TTC549 (cell line): Measurements from ENCODE around the gene WDR46.

ENCODE experiments used
- FAIRE-seq: peaks from 2 replicates; lab custom pipeline; 2012; peaks lifted over from hg19 to GRCh38; lab: Jason Lieb, UNC

Gene WDR46

GRCh38 chr6:33288921-33289783 is at the start of gene WDR46, which contains the start of gene PFDN6:
Gene WDR46, minus strand, starts transcription at chr6:33289239. Its CDS starts 69 bp downstream, at chr6:33289170.
Gene PFDN6, plus strand, starts transcription at chr6:33289601. Its CDS starts 256 bp downstream, at chr6:33289857.
- no peak for FAIRE-seq

- no peak for FAIRE-seq
Measured at GRCh38 chr6:33336495-33336894, 47.5 kb upstream of the WDR46 start.

- FAIRE-seq: no peak
Measured at GRCh38 chr6:33335916-33336315, 46.9 kb upstream of the WDR46 start.

- no peak for FAIRE-seq
Measured at GRCh38 chr6:33333666-33334065, 44.6 kb upstream of the WDR46 start.

- FAIRE-seq: no peak
Measured at GRCh38 chr6:33330736-33331135, 41.7 kb upstream of the WDR46 start.

- no peak for FAIRE-seq
Measured at GRCh38 chr6:33329058-33329457, 40.0 kb upstream of the WDR46 start.

- no peak for FAIRE-seq
Measured at GRCh38 chr6:33324125-33324524, 35.1 kb upstream of the WDR46 start.

GRCh38 chr6:33323623-33323948 is 34.5 kb upstream of the WDR46 start:
- no peak for FAIRE-seq

- FAIRE-seq: no peak
Measured at GRCh38 chr6:33321227-33321626, 32.2 kb upstream of the WDR46 start.

- no peak for FAIRE-seq
Measured at GRCh38 chr6:33320315-33321181, 31.5 kb upstream of the WDR46 start.

GRCh38 chr6:33319939-33320314 is 30.9 kb upstream of the WDR46 start:
- FAIRE-seq: no peak

GRCh38 chr6:33318426-33319073 is 29.5 kb upstream of the WDR46 start:
- no peak for FAIRE-seq

- FAIRE-seq: peak; percentile 96
Measured at GRCh38 chr6:33317669-33318425, 28.8 kb upstream of the WDR46 start, which contains the start of gene ZBTB22. Gene ZBTB22, minus strand, starts transcription at chr6:33317744. Its CDS starts 828 bp downstream, at chr6:33316916.

GRCh38 chr6:33317419-33317668 is 28.3 kb upstream of the WDR46 start:
- no peak for FAIRE-seq

- FAIRE-seq: no peak
Measured at GRCh38 chr6:33316603-33317418, 27.8 kb upstream of the WDR46 start.

GRCh38 chr6:33315793-33316602 is 27.0 kb upstream of the WDR46 start:
- FAIRE-seq: no peak

- no peak for FAIRE-seq
Measured at GRCh38 chr6:33314943-33315792, 26.1 kb upstream of the WDR46 start.

GRCh38 chr6:33314515-33314942 is 25.5 kb upstream of the WDR46 start:
- FAIRE-seq: no peak
